Prostate gland (tissue), 2 donors: ENCODE data around the gene TCF20. TPM values are rescaled to one million over a fixed set of nuclear protein-coding genes. Genes with fewer than 3 reads are reported as not detected.

Experiments
- DNase-seq: peaks from one replicate; pipeline ENCODE4 v3.0.0-alpha.2; 2019; ENCODE audit warnings: low spot score
- H3K27ac ChIP-seq, 2 donors: fragments of 200-600 bp; sonication (generic); 2 replicates each; pipeline ENCODE4 v1.5.1; 2017 to 2019
- H3K27me3 ChIP-seq: fragments of 200-600 bp; sonication (generic); replicated peaks from 2 replicates; pipeline ENCODE4 v1.5.1; 2019; ENCODE audit not compliant: insufficient read depth
- H3K36me3 ChIP-seq, 2 donors: fragments of 200-600 bp; sonication (generic); 1 replicate in 1 of 2; 2 replicates in 1 of 2; pipeline versions ENCODE4 v1.5.1 to v1.8.1; 2017 to 2019
- H3K4me1 ChIP-seq: fragments of 200-600 bp; sonication (generic); replicated peaks from 2 replicates; pipeline ENCODE4 v1.5.1; 2019
- H3K4me3 ChIP-seq, 2 donors: fragments of 200-600 bp; sonication (generic); 2 replicates each; pipeline ENCODE4 v1.5.1; 2017 to 2019
- H3K9me3 ChIP-seq: fragments of 200-600 bp; sonication (generic); 2 replicates; pipeline ENCODE4 v1.5.1; 2017
- CTCF ChIP-seq, 4 experiments: fragments of 200-600 bp in 2 of 4; fragments of 450-650 bp in 2 of 4; sonication (generic) in 2 of 4; IDR thresholded peaks; 1 replicate in 3 of 4; 2 replicates in 1 of 4; pipeline ENCODE4 v1.5.1; 2016 to 2019; ENCODE audit warnings: antibody characterized with exemption in 4 of 4, mild to moderate bottlenecking in 2 of 4, moderate library complexity in 2 of 4
- POLR2A ChIP-seq: fragments of 450-650 bp; IDR thresholded peaks from one replicate; pipeline ENCODE4 v1.6.1; 2016; ENCODE audit warnings: antibody characterized with exemption, mild to moderate bottlenecking
- POLR2AphosphoS5 ChIP-seq: sonication (generic); formaldehyde crosslinking; IDR thresholded peaks from one replicate; pipeline ENCODE4 v1.6.1; 2017; ENCODE audit warnings: antibody characterized with exemption
- WGBS: methylation state at CpG from one replicate; pipeline ENCODE4 v1.1.5; 2018; 5-methylcytosine and 5-hydroxymethylcytosine counted together
- intact Hi-C: fragments of 100-400 bp; cut with DNase I; formaldehyde crosslinking; loops from one replicate; pipeline ENCODE4 v1.14.2; 2022
- total RNA-seq, 2 donors: library from RNA; depleted of rRNA; stranded (reverse); fragments of >200 nt; gene quantifications; one replicate each; pipeline ENCODE4 v1.1.0, GENCODE V29; 2016

TCF20 gene
- total RNA-seq, 2 donors from 2014 or later: 43.9 to 47.3 TPM

DNA sequence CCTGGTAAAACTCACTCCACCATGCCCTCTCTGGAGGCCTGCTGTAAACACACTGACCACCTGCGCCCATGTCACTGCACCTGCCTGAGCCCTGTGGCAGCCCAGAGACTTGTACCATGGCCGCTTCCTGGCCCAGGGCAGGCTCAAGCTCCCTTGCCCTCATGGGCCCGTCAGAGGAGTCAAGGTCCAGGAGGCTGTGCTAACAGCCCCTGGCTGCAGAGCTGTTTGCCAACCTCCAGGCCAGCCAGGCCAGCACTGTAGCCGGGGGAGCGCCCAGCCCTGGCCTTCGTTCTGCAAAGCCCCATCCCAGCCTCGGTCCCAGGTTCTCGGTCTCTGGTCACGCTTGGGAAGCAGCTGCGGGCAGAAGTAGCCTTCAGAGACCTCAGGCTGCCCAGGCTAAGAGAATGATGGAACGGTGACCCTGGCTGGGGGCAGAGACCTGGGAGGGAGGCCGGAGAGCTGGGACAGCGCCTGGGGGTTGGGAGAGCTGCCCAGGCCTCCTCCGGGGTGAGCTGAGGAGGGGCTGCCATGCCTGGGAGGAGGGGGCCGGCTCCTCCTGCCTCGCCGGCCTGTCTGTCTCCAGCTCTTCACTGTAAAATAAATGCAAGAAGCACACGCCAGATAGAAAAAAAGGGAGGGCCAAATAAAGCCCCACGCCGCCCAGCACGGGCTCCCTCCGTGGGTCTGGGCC lies 11.9 kb upstream of the TCF20 start:
- intact Hi-C loops: no loop called here
- H3K36me3 ChIP-seq: no peaks in the 10 kb centered on the region
- H3K9me3 ChIP-seq: no peaks in the 10 kb centered on the region
- no peak overlapping the region for H3K27ac ChIP-seq
- WGBS: 63% methylated on average over 22 of the region's 22 CpGs
- no peaks in the 10 kb centered on the region for H3K27me3 ChIP-seq
- no peaks in the 10 kb centered on the region for H3K4me1 ChIP-seq
- TF ChIP-seq POLR2AphosphoS5: no peak
- no peak for TF ChIP-seq POLR2A
- no peak for TF ChIP-seq CTCF (IDR thresholded peaks at IDR 0.05)
- no peak for DNase-seq
- no peak overlapping the region for H3K4me3 ChIP-seq

- Histone ChIP-seq H3K9me3 (no peaks in the 10 kb centered on the region), H3K27me3 (no peaks in the 10 kb centered on the region), H3K4me1 (no peaks in the 10 kb centered on the region), H3K27ac (no peak overlapping the region), H3K36me3 (no peaks in the 10 kb centered on the region), H3K4me3 (no peak overlapping the region)
- no peak for DNase-seq
- TF ChIP-seq POLR2AphosphoS5 (no peak), POLR2A (no peak), CTCF (IDR thresholded peaks at IDR 0.05) (no peak)
- intact Hi-C loops: no loop called here
- WGBS: 87% methylated on average over 4 of the region's 4 CpGs
Measured at GRCh38 chr22:42281706-42282251, 11.3 kb upstream of the TCF20 start.

- H3K4me1 ChIP-seq: no peaks in the 10 kb centered on the region
- no peaks in the 10 kb centered on the region for H3K36me3 ChIP-seq
- no peak overlapping the region for H3K4me3 ChIP-seq
- intact Hi-C loops: no loop called here
- DNase-seq: no peak
- H3K27ac ChIP-seq: no peak overlapping the region
- 93% methylated on average over 10 of the region's 10 CpGs for WGBS
- no peaks in the 10 kb centered on the region for H3K27me3 ChIP-seq
- TF ChIP-seq POLR2A (no peak), POLR2AphosphoS5 (no peak), CTCF (IDR thresholded peaks at IDR 0.05) (no peak)
- H3K9me3 ChIP-seq: no peaks in the 10 kb centered on the region
Measured at GRCh38 chr22:42281284-42281683, 10.8 kb upstream of the TCF20 start.

- WGBS: 93% methylated on average over 5 of the region's 5 CpGs
- H3K4me1 ChIP-seq: no peaks in the 10 kb centered on the region
- DNase-seq: no peak
- H3K27me3 ChIP-seq: no peaks in the 10 kb centered on the region
- H3K27ac ChIP-seq: no peak overlapping the region
- H3K4me3 ChIP-seq: no peak overlapping the region
- no peaks in the 10 kb centered on the region for H3K9me3 ChIP-seq
- intact Hi-C loops: no loop called here
- no peaks in the 10 kb centered on the region for H3K36me3 ChIP-seq
- TF ChIP-seq CTCF (IDR thresholded peaks at IDR 0.05) (no peak), POLR2AphosphoS5 (no peak), POLR2A (no peak)
Measured at GRCh38 chr22:42280836-42281235, 10.4 kb upstream of the TCF20 start.

DNA sequence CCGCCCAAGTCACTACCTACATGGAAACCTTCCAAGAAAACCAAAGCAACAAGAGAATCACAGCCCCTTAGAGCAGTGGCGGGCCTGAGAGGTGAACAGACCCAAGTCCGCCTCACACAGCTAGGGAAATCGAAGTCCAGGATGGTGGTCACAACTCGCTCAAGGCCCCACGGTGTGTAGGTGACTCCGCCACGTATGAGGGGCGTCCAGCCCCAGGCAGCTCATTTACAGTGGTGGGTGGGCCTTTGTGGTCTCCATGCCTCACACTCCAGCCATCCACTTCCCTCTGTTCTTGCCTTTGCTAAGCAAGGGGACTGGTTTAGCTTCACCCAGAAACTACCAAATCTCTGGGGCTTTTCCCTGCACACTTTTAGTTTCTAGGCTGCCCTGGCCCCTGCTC lies 9.7 kb upstream of the TCF20 start:
- Histone ChIP-seq H3K27me3 (no peaks in the 10 kb centered on the region), H3K4me3 (no peak overlapping the region), H3K36me3 (no peaks in the 10 kb centered on the region), H3K9me3 (no peaks in the 10 kb centered on the region), H3K4me1 (no peaks in the 10 kb centered on the region), H3K27ac (no peak overlapping the region)
- intact Hi-C loops: no loop called here
- 91% methylated on average over 9 of the region's 9 CpGs for WGBS
- TF ChIP-seq CTCF (IDR thresholded peaks at IDR 0.05) (no peak), POLR2A (no peak), POLR2AphosphoS5 (no peak)
- no peak for DNase-seq
